ENCODE measurements around the gene SPSB4. TPM values are rescaled to one million over a fixed set of nuclear protein-coding genes. Genes with fewer than 3 reads are reported as not detected.

Gene SPSB4
- total and polyA plus RNA-seq, 2 of the 13 experiments (the other 11 are each of a cell fraction or from before 2014, with no cell fraction given), result not detected

- H4K20me1 ChIP-seq (ENCODE audit: insufficient read depth, low read length), result no peaks in the 10 kb centered on the region
- ChIA-PET POLR2A (no interaction called here), CTCF (ENCODE audit: low intra/inter-chr PET ratio, low total read pairs) (no interaction called here)
- H3K4me1 ChIP-seq (ENCODE audit: insufficient read depth, low read length), result no peaks in the 10 kb centered on the region
- no TSS peak for BruUV-seq (replicated peaks)
- no peak overlapping the region for H3K4me2 ChIP-seq (ENCODE audit: low read depth, low read length)
- no peak overlapping the region for H3K4me3 ChIP-seq (replicated peaks in 1 of 3; ENCODE audit: insufficient read depth in 1 of 3, low read depth in 2 of 3, low read length in 3 of 3)
- no peak overlapping the region for H3K27ac ChIP-seq (ENCODE audit: extremely low read length, insufficient read depth, low read length)
- no peaks in the 10 kb centered on the region for H3K79me2 ChIP-seq (ENCODE audit: insufficient read depth, low read length)
- 0% methylated on average over 1 of the region's 1 CpG for WGBS (ENCODE audit: low lambda C conversion rate)
- FAIRE-seq, result no peak
- H3K9me3 ChIP-seq (ENCODE audit: low read length), result no peaks in the 10 kb centered on the region
- in situ Hi-C loops (cut with HindIII; ENCODE audit: extremely low pct_ligation_motif_present, low pct_unique_long_range_greater_than_20kb) (loop anchor here (10.0 kb wide), 1 partner anchor 98 kb away; no protein-coding TSS in a partner anchor), intact Hi-C loops (cut with micrococcal nuclease; ENCODE audit: unreplicated experiment) (no loop called here)
- H3K9ac ChIP-seq (ENCODE audit: insufficient read depth, low read depth, low read length), result no peak overlapping the region
- TF ChIP-seq, protein P1, sequence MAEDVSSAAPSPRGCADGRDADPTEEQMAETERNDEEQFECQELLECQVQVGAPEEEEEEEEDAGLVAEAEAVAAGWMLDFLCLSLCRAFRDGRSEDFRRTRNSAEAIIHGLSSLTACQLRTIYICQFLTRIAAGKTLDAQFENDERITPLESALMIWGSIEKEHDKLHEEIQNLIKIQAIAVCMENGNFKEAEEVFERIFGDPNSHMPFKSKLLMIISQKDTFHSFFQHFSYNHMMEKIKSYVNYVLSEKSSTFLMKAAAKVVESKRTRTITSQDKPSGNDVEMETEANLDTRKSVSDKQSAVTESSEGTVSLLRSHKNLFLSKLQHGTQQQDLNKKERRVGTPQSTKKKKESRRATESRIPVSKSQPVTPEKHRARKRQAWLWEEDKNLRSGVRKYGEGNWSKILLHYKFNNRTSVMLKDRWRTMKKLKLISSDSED (CRISPR knock-in tag; IDR thresholded peaks at IDR 0.05), result no peak
- no peak for TF ChIP-seq JUNB (CRISPR knock-in tag; IDR thresholded peaks at IDR 0.05; ENCODE audit: borderline replicate concordance)
- TF ChIP-seq, protein P2, sequence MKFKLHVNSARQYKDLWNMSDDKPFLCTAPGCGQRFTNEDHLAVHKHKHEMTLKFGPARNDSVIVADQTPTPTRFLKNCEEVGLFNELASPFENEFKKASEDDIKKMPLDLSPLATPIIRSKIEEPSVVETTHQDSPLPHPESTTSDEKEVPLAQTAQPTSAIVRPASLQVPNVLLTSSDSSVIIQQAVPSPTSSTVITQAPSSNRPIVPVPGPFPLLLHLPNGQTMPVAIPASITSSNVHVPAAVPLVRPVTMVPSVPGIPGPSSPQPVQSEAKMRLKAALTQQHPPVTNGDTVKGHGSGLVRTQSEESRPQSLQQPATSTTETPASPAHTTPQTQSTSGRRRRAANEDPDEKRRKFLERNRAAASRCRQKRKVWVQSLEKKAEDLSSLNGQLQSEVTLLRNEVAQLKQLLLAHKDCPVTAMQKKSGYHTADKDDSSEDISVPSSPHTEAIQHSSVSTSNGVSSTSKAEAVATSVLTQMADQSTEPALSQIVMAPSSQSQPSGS (CRISPR knock-in tag; IDR thresholded peaks at IDR 0.05), result no peak
- TF ChIP-seq MLLT10 (CRISPR knock-in tag; IDR thresholded peaks at IDR 0.05), result no peak
- TF ChIP-seq HNF4G (IDR thresholded peaks at IDR 0.05; ENCODE audit: borderline replicate concordance, low read depth, low read length), result no peak
- TF ChIP-seq HNF4G (CRISPR knock-in tag; IDR thresholded peaks at IDR 0.05; ENCODE audit: borderline replicate concordance, low read depth), result no peak
- no peak for TF ChIP-seq CSRNP2 (CRISPR knock-in tag; conservative IDR thresholded peaks at IDR 0.05; ENCODE audit: low read depth)
- TF ChIP-seq MZF1 (CRISPR knock-in tag; IDR thresholded peaks at IDR 0.05; ENCODE audit: borderline replicate concordance), result no peak
- no peak for TF ChIP-seq HDAC1 (CRISPR knock-in tag; IDR thresholded peaks at IDR 0.05)
- no peak for TF ChIP-seq AGO1 (IDR thresholded peaks at IDR 0.05; ENCODE audit: low read depth, low read length, poor library complexity, severe bottlenecking)
- no peak for TF ChIP-seq ZSCAN21 (CRISPR knock-in tag; IDR thresholded peaks at IDR 0.05; ENCODE audit: borderline replicate concordance)
- no peak for TF ChIP-seq ZNF235 (CRISPR knock-in tag; IDR thresholded peaks at IDR 0.05; ENCODE audit: borderline replicate concordance)
- TF ChIP-seq NCOA5 (CRISPR knock-in tag; IDR thresholded peaks at IDR 0.05), result no peak
- no peak for TF ChIP-seq ZBTB42 (CRISPR knock-in tag; IDR thresholded peaks at IDR 0.05)
- TF ChIP-seq, protein P3, sequence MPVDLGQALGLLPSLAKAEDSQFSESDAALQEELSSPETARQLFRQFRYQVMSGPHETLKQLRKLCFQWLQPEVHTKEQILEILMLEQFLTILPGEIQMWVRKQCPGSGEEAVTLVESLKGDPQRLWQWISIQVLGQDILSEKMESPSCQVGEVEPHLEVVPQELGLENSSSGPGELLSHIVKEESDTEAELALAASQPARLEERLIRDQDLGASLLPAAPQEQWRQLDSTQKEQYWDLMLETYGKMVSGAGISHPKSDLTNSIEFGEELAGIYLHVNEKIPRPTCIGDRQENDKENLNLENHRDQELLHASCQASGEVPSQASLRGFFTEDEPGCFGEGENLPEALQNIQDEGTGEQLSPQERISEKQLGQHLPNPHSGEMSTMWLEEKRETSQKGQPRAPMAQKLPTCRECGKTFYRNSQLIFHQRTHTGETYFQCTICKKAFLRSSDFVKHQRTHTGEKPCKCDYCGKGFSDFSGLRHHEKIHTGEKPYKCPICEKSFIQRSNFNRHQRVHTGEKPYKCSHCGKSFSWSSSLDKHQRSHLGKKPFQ (CRISPR knock-in tag; IDR thresholded peaks at IDR 0.05; ENCODE audit: insufficient replicate concordance), result no peak
- TF ChIP-seq ZBTB39 (CRISPR knock-in tag; IDR thresholded peaks at IDR 0.05), result no peak
- no peak for ATAC-seq
- H2AFZ ChIP-seq (ENCODE audit: low read length), result no peak overlapping the region
- H3K27me3 ChIP-seq (ENCODE audit: control insufficient read depth in 1 of 2, insufficient read depth in 2 of 2, low read length in 2 of 2), result no peaks in the 10 kb centered on the region
- no peaks in the 10 kb centered on the region for H3K36me3 ChIP-seq (replicated peaks in 1 of 2; ENCODE audit: control insufficient read depth in 1 of 2, insufficient read depth in 2 of 2, low read length in 2 of 2)
- DNase-seq (ENCODE audit: low spot score), result no peak
These were observed 44.8 kb upstream of the SPSB4 start for GRCh38 chr3:141006344-141006743.
